KG1 (cell line): ENCODE data around the gene GPR141.

Source experiments
- DNase-seq: peaks from one replicate; lab custom pipeline; 2025; lab: John Stamatoyannopoulos, UW

Gene GPR141

GRCh38 chr7:37683246-37684120 is at the start of gene GPR141:
TSS of gene GPR141 (plus strand) at chr7:37683766. CDS start at chr7:37740394, 56,628 bp downstream.
- DNase-seq = peak; percentile 48

GRCh38 chr7:37635346-37635745 is 48.2 kb upstream of the GPR141 start:
- no peak for DNase-seq

GRCh38 chr7:37642028-37642540 is 41.5 kb upstream of the GPR141 start:
- no peak for DNase-seq

GRCh38 chr7:37643876-37644275 is 39.7 kb upstream of the GPR141 start:
- DNase-seq = no peak

- no peak for DNase-seq
These were observed 38.1 kb upstream of the GPR141 start for GRCh38 chr7:37645282-37646050.

GRCh38 chr7:37656913-37657530 is 26.5 kb upstream of the GPR141 start:
- DNase-seq = no peak

GRCh38 chr7:37657816-37658215 is 25.8 kb upstream of the GPR141 start:
- no peak for DNase-seq

GRCh38 chr7:37659971-37660565 is 23.5 kb upstream of the GPR141 start:
- DNase-seq = no peak

GRCh38 chr7:37660614-37661013 is 23.0 kb upstream of the GPR141 start:
- DNase-seq = no peak

GRCh38 chr7:37663693-37664092 is 19.9 kb upstream of the GPR141 start:
- DNase-seq = peak; percentile 35

GRCh38 chr7:37665352-37666022 is 18.1 kb upstream of the GPR141 start:
- DNase-seq = no peak

- no peak for DNase-seq
These were observed 17.4 kb upstream of the GPR141 start for GRCh38 chr7:37666026-37666799.

- DNase-seq = no peak
These were observed 13.7 kb upstream of the GPR141 start for GRCh38 chr7:37669818-37670217.

- DNase-seq = no peak
These were observed 13.1 kb upstream of the GPR141 start for GRCh38 chr7:37670436-37670835.

GRCh38 chr7:37671876-37672275 is 11.7 kb upstream of the GPR141 start:
- no peak for DNase-seq

GRCh38 chr7:37672926-37673325 is 10.6 kb upstream of the GPR141 start:
- no peak for DNase-seq

- no peak for DNase-seq
These were observed 10.0 kb upstream of the GPR141 start for GRCh38 chr7:37673523-37673922.

- peak; percentile 41 for DNase-seq
These were observed 9.0 kb upstream of the GPR141 start for GRCh38 chr7:37674531-37674930.

GRCh38 chr7:37675749-37676148 is 7.8 kb upstream of the GPR141 start:
- DNase-seq = no peak

GRCh38 chr7:37684927-37685326 is 1.4 kb downstream of the GPR141 start:
- DNase-seq = no peak
